ENCODE measurements around the gene RWDD2A.

- TF ChIP-seq MAX (IDR thresholded peaks at IDR 0.05) (no peak), USF2 (IDR thresholded peaks at IDR 0.05; ENCODE audit: low read length) (no peak), CEBPB (IDR thresholded peaks at IDR 0.05; ENCODE audit: low read depth, low read length) (no peak), CTCF (IDR thresholded peaks at IDR 0.05; ENCODE audit: control extremely low read depth in 1 of 3, insufficient read depth in 1 of 3, low read depth in 1 of 3, low read length in 3 of 3) (no peak), POLR2AphosphoS5 (IDR thresholded peaks at IDR 0.05; ENCODE audit: low read depth, low read length) (no peak)
Measured at GRCh38 chr6:83160167-83160566, 33.0 kb upstream of the RWDD2A start.

All from H1 (cell line).